Heart left ventricle (tissue), 13 donors: ENCODE results near the gene ARMC5.

Source experiments
- CTCF ChIP-seq, 12 donors: fragments of 200-600 bp; sonication (generic) in 4 of 12; IDR thresholded peaks; one replicate each; pipeline versions ENCODE4 v1.5.0 to v1.8.0; 2018 to 2022; ENCODE audit warnings: antibody characterized with exemption in 12 of 12, mild to moderate bottlenecking in 5 of 12
- POLR2A ChIP-seq, 2 donors: fragments of 450-650 bp; IDR thresholded peaks; one replicate each; pipeline ENCODE4 v1.6.1; 2017; ENCODE audit warnings: antibody characterized with exemption in 2 of 2, mild to moderate bottlenecking in 2 of 2, moderate library complexity in 2 of 2
- donor health status: ischemic (EF 13 %, LVEDD 7.1; RV severe dilation, severe dysfunction).
- donor health status: DM: no; HTN: yes; CAD: no.
- donor health status: DM: no; HTN: no; CAD: no.
- donor health status: ischemic (EF 25% LVEDD 6.9; RV normal size, moderate dysfunction).
- donor health status: ischemic (EF 25% LVEDD 5.7; RV mildly dilated, moderate dysfunction).
- donor health status: ischemic (EF 35%, LVEDD 5.7; RV mildly dilated, moderate dysfunction).
- donor health status: nonischemic (EF 11% LVEDD 7.7; RV severe dilation, severe dysfunction).
- donor health status: DM: yes; HTN: yes; CAD: no.
- donor health status: PGD.
- donor health status: ischemic (EF 29% LVEDD 5.4; RV normal size, mild dysfunction).
- donor health status: nonischemic (EF 23%, LVEDD 6.1; RV moderate dilation, normal function).

DNA sequence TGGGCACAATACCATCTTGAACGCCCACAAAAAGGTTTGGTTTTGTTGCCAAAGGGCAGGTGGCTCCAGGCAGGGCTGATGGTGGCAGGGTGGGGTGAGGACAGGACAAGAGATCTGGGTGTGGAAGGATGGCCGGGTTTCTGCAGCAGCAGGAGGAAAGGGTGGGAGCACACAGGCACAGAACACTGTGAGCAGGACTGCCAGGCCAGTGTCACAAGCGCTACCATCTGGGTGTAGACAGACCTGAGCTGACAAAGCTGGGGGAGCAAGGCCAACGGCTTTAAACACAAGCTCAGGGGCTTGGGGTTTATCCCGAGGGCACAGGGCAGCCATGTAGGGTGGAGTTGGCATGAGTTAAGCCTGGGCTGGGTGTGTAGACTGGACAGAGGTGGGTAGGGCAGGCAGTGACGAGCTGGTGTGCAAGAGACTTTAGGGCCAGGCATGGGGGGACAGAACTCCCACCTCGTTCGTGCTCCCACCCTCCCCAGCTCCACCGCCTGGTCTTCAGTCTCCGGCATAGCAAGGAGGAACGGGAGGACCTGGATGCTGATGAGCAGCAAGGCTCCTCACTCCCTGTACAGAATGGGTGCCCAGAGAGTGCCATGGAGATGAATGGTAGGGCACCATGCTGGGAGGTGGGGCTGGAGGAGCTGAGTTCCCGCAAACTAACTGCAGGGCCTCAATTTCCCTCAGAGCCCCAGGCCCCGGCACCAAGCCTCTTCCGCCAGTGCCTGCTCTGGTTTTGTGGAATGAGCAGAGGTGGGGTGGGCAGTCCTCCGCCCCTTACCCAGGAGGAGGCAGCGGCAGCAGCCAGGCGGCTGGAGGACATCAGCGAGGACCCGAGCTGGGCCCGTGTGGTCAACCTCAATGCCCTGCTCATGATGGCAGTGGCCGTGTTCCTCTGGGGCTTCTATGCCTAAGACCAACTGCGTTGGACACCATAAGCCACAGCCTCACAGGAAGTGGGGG, 30.6 kb downstream of the ARMC5 start:
- no peak for TF ChIP-seq CTCF (IDR thresholded peaks at IDR 0.05)
- TF ChIP-seq POLR2A (IDR thresholded peaks at IDR 0.05), result no peak
